Fibroblast of upper back skin (primary cell): Measurements from ENCODE around the gene ZCCHC14.
"Not testable (repeated sequence)": the region's sequence is repeated elsewhere in the genome, so short reads cannot be mapped to it uniquely, and the experiment has no call there.

Source experiments
- DNase-seq: peaks from one replicate; pipeline ENCODE4 v3.0.0-alpha.2; 2013

ZCCHC14 gene

DNA sequence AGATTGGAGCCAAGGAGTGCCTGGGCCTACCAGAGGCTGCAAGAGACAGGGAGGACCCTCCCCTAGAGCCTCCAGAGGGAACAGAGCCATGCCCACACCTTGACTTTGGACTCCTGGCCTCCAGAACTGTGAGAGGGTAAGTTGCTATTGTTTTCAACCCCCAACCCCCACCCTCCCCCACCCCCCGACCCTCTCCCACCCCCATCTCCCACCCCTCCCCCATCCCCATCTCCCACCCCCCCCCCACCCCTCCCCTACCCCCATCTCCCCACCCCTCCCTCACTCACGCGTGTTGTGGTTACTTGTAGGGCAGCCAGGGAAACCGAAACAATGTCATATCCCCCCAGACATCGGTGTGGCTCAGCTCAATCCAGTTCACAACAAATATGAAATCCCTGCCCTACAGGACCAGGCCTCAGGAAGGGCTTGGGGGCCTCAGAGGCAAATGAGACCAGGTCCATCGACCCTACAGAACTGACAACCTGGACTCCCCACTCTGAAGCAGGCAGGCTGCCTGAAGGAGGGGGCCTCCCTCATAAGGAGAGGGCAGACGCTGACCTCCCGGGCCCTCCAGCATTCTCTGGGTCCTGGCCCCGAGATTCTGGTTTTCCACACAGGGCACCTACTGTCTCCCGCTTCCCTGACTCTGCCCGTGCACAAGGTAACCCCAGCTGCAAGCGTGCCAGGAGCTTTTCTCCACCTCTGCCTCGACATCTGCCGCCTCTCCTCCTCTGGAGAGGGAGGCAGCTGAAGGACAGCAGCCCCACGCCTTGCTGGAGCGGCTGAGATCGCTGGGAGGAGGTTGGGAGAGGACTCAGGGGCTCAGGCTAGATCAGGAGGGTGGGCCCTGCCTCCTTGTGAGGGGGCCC, 3.0 kb upstream of the ZCCHC14 start:
- no peak for DNase-seq

DNA sequence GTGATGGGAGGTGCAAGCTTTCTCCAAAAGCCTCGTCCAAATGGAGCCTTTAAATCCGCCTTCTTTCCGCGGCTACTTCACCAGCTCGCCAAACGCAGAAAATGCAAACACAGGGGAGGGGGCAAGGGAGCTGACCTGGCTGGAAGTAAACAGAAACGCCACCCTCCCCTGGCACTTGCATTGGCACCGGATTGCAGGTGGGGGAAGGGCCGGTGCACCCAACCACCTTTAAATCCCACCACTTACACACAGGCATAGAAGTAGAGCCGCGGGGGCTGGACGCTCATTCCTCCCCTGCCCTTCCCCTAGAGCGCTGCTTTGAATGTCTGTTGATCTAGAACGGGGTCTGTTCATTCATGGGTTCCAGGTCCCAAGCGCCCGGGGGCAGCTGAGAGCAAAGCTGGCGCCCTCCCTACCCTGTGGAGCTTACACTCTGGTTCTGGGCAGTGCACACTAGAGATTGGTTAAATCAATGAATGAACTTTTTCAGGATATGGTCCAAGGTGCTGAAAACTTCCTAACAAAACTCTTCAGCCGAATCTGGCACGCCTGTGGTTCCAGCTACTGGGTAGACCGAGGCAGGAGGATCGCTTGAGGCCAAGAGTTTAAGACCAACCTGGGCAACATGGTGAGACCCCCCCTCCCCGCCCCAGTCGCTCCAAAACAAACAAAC, 920 bp upstream of the ZCCHC14 start:
- DNase-seq, result no peak

- no peak for DNase-seq
These were observed 563 bp downstream of the ZCCHC14 start for GRCh38 chr16:87492291-87492630.

- DNase-seq, result no peak
These were observed 1.1 kb downstream of the ZCCHC14 start for GRCh38 chr16:87491522-87492290.

DNA sequence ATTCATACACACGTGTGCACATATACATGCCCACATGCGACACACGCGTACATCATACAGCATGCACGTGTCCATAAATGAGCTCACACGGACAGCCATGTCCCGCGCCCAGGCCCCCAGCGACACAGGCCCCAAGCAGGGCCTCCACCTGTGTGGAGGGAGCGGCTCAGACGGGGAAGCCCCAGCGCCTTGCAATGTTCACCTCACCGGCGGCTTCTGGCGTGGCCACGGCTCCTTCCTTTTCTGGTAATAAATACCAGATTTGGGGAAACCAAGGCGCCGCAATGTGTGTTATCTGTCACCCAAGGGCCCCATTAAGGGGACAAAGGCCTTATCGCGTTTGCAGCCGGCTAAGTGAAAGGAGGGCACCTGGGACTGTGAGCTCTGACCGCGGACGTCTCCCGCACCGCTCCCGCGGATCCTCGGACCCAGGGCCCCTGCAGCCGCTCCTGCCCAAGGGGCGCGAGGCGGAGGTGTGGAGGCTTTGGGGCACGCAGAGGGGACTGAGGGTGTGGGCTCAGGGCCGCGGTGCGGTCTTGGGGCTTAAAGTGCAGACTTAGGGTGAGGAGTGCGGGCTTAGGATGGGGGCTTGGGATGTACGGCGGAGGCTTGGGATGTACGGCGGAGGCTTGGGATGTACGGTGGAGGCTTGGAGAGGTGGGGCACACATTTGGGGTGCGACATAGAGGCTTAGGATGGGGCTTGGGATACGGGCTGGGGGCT, 1.9 kb downstream of the ZCCHC14 start:
- DNase-seq, result not testable (repeated sequence)

DNA sequence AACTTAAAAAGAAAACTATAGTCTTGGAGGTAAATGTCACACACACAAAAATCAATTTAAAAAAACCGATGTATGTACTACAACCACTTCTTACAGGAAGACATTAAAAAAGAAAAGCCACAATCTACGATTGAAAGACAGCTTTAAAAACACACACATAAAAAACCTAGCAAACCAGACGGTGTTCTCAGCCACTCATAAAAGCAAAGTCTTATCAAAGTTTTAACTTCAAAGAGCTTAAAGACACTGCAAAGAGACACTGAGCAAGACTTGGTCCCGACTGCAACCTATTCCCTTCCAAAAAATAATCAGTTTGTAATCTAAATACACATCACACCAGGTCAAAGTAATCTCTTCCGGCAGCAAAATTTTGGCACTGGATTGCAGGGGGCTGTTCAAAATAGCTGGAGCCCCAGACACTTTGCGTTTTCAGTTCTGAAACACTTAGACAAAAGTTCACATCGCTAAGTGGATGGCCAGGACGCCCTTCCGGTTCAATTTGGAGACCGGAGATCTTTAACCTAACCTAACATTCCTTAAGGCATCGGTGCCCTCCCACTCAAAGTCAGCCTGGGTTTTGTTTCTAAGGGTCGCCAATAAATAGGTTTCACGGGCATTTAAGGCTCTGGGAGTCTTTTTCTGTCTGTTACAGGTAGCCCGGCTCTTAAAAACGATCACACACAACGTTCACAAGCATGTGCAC, 2.6 kb downstream of the ZCCHC14 start:
- no peak for DNase-seq

- no peak for DNase-seq
These were observed 3.3 kb downstream of the ZCCHC14 start for GRCh38 chr16:87489434-87490045.

- DNase-seq, result not testable (repeated sequence)
These were observed 3.9 kb downstream of the ZCCHC14 start for GRCh38 chr16:87488960-87489359.

DNA sequence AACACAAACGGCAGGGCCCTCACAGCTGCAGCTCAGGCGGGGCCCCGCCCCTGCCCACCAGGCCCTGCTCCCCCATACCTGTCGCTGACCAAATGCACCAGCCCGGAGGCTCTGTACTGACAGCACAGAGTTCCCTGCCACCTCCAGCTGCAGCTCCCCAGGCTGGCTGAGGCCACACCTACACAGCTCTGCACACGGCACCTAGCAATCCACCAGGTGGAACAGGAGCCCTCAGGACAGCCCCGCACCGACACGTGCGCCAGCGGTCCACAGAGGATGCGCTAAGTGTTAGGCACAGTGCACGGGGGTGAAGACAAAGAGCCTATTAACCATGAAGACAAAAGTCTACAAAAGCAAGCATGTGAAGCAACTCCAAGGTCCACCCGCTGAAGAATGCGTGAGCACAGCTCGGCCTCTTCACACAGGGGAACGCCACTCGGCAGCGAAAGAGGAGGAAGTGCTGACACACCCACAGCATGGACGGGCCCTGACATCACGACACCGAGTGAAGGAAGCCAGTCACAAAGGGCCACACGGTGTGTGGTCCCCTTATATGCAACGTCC, 5.4 kb downstream of the ZCCHC14 start:
- DNase-seq, result no peak

DNA sequence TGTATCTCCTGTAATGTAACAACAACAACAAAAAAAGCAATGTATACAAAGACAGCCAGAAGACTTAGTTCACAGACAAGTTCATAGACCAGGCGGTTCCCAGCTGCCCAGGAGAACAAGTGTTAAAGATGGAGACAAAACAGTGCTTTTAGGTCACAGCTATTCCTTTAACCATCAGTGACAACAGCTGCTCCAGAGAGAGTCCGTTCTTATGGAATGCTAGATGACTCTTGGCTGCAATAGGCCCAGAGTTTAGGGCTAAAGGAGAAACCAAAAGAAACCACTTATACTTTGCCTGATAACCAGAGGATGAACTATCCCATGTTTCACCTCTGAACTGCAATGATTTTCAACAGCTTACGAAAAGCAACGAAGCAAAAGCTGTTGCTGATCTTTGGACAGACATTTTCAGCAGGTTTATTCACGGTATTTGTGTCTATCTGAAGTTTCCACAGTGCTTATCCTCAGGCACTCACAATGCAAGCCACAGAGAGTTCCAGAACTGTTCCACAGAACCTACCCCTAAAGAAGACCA, 6.0 kb downstream of the ZCCHC14 start:
- no peak for DNase-seq

- DNase-seq, result no peak
These were observed 6.5 kb downstream of the ZCCHC14 start for GRCh38 chr16:87486282-87486681.

DNA sequence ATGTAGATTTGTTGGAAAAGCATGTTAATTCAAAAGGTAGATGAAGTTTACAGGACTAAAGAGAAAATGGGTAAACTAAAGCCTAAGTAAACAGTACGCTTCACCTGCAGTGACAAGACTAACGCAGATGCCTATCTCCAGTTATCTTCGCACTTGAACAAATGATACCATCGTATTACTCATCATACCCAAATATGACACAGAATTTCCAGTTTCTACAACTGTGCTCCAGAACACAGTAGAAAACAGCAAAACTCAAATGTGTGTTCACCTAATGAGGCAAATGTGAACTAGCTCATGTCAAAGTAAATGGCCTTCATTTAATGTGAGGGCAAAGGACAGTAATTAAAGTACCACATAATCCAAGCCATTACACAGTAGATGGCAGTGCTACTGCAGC, 7.0 kb downstream of the ZCCHC14 start:
- DNase-seq, result not testable (repeated sequence)

DNA sequence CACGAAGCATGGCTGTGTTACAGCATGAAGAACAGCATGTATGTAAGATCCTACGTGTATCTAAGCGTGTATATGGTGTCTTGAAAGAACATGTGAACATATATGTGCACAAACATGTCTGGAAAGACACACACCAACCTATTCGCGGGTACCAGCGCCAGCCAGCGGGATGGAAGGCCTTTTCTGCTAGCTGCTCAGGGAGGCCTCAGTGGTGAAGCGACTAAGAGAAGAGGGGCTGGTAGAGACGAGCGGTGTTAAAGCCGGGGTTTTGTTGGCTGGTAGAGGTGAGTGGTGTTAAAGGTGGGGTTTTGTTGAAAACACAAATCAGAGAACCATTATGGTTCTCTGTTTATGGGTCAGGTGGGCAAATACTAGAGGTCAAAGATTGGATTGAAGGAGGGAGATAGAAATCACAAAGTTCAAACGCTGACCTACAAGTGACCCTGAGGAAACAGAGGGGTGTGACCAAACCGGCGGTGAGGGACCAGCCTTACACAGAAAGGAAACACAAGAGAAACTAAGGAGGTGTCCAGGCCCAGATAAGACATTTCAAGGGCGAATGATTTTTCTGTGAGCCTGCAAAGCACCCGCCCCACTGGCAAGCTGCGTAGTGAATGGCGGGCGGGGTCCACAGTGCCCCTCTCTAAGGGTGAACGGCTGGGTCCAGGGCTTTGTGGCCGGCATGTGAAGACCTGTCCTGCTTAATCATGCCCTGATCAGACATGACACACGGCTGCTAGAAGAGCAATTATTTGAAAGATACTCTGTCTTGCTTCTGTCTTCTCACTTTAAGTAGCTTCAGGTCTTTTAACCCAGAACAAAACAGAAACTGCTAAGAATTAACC, 8.1 kb downstream of the ZCCHC14 start:
- DNase-seq, result no peak

DNA sequence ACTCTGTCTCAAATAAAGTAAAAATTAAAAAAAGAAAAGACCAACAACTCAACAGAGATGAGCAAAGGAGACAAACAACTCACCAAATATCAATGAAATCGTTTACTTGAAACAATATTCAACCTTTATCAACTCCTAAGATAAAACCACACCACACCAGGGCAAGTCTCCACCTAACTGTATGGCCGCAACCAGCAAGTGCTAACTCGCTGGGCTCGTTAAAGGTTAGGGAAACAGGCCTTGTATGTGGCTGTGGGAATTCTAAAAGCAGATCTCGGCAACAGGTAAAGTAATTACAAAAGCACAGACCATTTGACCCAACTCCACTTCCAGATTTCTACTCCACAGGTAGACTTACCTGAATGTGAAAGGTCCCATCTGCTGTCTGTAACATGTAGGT, 9.3 kb downstream of the ZCCHC14 start:
- DNase-seq, result no peak

DNA sequence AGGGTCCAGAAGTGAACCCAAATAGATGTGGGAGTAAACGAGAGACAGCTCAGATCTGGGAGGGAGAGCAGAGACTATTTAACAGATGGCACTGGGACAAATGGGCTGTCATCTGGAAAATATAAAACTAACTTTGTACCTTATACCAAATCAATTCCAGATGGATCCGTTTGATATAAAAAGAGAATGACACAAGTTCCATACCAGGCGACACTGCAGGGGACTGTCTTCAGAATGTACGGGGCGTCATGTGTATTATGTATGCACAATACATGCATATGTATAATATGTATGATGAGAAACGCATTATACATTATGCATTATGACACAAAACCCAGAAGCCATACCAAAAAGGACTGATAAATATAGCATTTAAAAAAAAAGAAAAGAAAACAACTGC, 10.2 kb downstream of the ZCCHC14 start:
- DNase-seq, result not testable (repeated sequence)

- no peak for DNase-seq
These were observed 10.6 kb downstream of the ZCCHC14 start for GRCh38 chr16:87482266-87482665.

DNA sequence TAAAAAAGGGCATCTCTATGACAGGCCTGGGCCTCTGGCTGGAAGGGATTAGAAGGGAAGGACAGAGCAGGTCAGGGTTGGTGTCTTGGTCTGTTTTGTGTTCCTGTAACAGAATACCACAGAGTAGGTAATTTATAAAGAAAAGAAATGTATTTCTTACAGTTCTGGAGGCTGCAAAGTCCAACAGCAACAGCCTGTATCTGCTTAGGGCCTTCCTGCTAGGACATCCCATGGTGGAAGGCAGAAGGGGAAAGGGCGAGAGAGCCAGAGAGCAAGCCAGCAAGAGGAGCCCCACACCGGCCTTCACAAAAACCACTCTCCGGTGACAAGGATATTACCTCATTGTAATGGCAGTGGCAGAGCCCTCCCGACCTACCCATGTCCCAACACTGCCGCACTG, 11.1 kb downstream of the ZCCHC14 start:
- not testable (repeated sequence) for DNase-seq

GRCh38 chr16:87477209-87477981, 15.4 kb downstream of the ZCCHC14 start:
- not testable (repeated sequence) for DNase-seq

DNA sequence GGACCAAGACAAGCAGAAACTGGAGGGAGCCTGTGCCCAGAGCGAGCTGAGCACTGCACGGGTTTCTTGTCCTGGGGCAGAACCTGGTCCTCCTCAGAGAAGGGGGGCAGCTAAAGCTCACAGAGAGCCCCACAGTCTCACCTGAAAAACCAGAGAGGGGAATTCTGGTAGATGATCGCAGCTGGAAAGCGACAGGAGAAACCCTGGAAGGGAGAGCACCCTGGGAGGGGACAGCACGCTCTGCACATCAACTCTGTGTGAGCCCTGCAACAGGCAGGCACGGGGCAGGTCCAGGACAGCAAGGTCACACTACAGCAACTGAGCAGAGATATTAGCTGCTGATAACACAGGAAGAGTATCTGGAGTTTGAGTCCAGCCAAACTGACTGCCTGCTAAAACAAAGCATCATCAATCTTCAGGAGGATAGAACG, 18.2 kb downstream of the ZCCHC14 start:
- no peak for DNase-seq
